Measurements from ENCODE around the gene UCP2.

The UCP2 gene, protein sequence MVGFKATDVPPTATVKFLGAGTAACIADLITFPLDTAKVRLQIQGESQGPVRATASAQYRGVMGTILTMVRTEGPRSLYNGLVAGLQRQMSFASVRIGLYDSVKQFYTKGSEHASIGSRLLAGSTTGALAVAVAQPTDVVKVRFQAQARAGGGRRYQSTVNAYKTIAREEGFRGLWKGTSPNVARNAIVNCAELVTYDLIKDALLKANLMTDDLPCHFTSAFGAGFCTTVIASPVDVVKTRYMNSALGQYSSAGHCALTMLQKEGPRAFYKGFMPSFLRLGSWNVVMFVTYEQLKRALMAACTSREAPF

DNA sequence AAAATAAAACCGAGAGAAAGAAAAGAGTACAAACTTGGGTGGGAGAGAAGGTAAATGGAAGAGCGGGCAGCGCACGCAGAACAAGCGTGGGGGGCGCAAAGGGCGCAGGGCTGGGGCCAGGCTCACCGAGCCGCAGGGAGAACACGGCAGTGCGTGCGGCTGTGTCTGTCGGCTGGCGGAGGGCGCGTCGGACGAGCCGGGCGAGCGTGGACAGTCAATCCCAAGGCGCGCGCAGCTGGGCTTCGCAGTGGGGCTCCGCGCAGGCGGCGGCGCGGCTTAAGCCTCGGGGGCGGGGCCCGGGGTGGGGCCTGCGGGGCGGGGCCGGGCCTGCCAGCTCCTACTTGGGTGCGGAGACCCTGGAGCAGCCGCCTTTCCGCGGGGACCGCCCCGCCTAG, at the start of gene UCP2:
Gene UCP2, minus strand, starts transcription at position 249 of the 395 bp plus-strand sequence. CDS start 4,465 bp downstream, outside the sequence.
- DNase-seq (ENCODE audit: low read depth) = peak; percentile 70

- DNase-seq (ENCODE audit: low read depth) = peak; percentile 62
These were observed 48.4 kb upstream of the UCP2 start for GRCh38 chr11:74030723-74031676.

- DNase-seq (ENCODE audit: low read depth) = peak; percentile 56
These were observed 43.0 kb upstream of the UCP2 start for GRCh38 chr11:74025467-74026166.

- peak; percentile 90 for DNase-seq (ENCODE audit: low read depth)
These were observed 41.8 kb upstream of the UCP2 start for GRCh38 chr11:74024261-74025029.

- no peak for DNase-seq (ENCODE audit: low read depth)
These were observed 40.6 kb upstream of the UCP2 start for GRCh38 chr11:74023276-74023675.

DNA sequence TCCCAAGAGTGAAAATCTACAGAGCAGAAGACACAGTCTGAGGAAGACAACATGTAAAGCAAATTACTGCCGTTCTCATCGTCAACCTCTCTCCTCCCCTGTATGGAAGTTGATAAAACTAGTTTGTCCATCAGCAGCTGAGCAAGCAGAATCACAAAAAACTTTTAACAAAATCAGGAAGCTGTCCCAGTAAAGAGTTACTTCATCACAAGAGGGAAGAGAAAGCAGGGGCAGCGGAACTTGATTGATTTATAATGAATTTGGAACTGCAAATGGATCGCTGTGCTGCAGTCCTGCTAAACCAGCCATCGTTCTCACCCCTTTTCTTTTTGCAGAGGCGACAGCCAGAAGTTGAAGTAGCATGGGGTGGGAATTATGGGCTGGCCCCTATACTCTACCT, 39.9 kb upstream of the UCP2 start:
- DNase-seq (ENCODE audit: low read depth) = no peak

DNA sequence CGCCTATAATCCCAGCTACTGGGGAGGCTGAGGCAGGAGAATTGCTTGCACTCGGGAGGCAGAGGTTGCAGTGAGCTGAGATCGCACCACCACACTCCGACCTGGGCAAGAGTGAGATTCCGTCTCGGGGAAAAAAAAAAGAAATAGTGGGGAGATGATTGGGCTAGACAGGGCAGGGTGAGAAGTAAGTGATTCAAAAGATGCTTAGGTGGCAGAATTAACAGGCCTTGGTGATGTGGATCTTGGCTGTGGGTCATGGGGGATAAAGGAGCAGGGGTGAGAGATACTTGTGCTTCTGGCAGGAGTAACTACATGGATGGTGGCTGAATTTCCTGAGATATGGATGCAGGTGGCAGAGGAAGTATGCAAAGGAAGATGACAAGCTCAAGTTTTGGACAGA, 39.4 kb upstream of the UCP2 start:
- DNase-seq (ENCODE audit: low read depth) = no peak

DNA sequence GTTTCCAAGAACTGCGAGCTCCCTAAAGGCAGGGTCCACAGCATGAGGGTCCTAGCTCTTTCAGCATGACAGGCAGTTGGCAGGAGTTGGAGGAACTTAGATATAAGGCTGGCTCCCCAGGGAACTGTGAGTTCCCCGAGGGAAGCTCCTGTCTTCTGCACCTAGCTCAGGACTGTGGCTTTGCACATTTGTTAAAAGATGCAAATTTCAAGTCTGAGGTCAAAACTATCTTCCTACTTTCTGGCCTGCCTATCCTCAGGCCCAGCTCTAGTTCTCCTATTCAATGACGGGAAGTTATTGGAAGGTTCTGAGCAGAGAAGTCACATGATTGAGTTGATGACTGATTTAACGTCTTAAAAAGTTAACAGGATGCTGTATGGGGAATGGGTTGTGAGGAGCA, 37.9 kb upstream of the UCP2 start:
- no peak for DNase-seq (ENCODE audit: low read depth)

DNA sequence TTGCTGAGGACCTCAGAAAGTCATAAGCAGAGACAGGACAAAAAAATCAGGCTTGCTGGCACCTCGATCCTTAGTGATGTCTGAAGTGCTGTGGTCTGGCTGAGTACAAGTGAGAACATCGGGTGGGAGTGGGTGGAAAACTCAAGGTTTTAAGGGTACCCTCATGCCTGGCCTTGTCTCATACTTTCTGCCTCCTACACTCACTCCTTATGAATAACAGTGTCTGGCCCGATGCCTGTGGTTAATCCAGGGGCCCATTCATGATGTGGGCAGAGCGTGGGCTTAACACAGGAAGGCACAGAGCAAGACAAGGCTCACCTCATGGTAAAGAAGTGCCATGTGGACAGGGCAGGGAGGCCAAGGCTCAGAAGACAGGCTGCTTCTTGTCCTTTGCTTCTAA, 37.2 kb upstream of the UCP2 start:
- DNase-seq (ENCODE audit: low read depth) = peak; percentile 76

GRCh38 chr11:74019104-74019738, 36.6 kb upstream of the UCP2 start:
- DNase-seq (ENCODE audit: low read depth) = peak; percentile 22

DNA sequence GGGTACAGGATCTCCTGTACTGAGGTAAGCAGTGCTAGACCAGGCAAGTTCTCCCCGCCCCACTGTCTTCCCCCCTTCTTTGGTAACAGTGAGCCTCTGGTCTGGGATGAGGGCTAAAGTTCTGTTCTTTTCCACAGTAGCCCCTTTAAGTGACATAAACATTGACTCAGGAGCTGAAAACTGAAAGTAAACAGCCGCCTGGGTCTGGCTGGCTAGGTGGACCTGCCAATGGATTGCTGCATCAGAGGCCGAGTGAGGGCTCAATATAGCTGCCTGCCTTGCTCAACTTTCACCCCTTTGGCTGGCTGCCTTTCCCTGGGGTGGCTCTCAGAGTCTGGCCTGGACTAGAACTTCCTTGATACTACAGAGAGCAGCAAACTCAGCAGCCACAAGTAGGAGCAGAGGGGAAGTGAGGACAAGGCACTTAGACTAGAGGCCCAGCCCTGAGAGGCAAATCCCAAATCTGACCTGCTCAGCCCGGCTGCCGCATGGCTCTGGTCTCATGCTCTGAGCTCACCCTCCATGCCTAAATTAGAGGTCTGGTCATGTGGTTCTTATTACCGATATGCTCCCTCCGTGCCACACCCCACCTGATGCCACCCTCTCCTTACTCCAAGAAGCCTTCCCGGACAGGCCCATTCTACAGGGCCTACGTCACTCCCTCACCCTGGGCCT, 35.8 kb upstream of the UCP2 start:
- peak; percentile 91 for DNase-seq (ENCODE audit: low read depth)

DNA sequence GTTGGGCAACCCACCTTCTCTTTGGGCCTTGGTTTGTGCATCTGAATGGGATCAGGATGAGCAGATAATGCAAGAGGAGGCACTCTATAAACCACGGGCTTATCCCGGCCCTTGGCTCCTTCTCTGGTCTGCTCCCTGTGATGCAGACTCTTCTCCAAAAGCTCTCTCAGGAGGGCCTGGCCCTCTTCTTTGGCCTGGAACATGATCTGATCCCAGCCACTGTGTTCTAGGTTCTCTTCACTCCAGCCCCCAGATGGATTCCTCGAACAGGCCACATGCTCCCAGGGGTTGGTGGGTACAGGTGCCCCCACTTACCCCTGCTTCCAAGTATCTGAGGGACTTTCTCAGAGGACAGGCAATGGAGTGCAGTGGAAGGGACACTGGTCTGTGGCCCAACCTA, 35.0 kb upstream of the UCP2 start:
- no peak for DNase-seq (ENCODE audit: low read depth)

- DNase-seq (ENCODE audit: low read depth) = no peak
These were observed 33.5 kb upstream of the UCP2 start for GRCh38 chr11:74015919-74016684.

- DNase-seq (ENCODE audit: low read depth) = no peak
These were observed 32.2 kb upstream of the UCP2 start for GRCh38 chr11:74014880-74015279.

DNA sequence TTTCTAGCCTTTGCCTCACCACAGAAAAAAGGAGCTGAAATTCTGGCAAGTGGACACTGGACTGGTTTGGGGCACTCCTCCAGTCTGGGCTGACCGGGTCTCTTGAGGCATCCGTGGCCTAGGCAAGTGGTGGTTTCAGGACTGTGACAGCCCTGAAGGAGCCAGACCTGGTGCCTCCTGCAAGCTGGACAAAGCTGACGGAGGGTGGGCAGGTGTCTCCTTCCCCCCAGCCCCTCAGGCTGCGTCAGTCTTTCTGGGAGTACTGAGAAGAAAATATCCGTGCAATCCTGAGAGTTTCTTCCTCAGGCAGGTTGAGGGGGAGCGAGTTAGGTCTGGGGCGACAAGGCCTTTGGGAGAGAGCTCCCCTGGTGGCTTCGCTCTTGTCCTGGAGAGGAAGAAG, 30.5 kb upstream of the UCP2 start:
- no peak for DNase-seq (ENCODE audit: low read depth)

- no peak for DNase-seq (ENCODE audit: low read depth)
These were observed 29.6 kb upstream of the UCP2 start for GRCh38 chr11:74012074-74012809.

- no peak for DNase-seq (ENCODE audit: low read depth)
These were observed 28.9 kb upstream of the UCP2 start for GRCh38 chr11:74011360-74012073.

Data from amniotic epithelial cell (primary cell).